ENCODE measurements around the gene SPRY4.
"Not testable (repeated sequence)": the region's sequence is repeated elsewhere in the genome, so short reads cannot be mapped to it uniquely, and the experiment has no call there.

DNA sequence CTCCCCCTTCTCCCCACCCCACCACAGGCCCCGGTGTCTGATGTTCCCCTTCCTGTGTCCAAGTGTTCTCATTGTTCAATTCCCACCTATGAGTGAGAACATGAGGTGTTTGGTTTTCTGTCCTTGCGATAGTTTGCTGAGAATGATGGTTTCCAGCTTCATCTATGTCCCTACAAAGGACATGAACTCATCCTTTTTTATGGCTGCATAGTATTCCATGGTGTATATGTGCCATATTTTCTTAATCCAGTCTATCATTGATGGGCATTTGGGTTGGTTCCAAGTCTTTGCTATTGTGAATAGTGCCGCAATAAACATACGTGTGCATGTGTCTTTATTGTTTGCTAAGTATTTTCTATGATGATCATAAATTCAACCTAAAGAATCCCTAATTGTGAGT, 60.7 kb downstream of the SPRY4 start:
- TF ChIP-seq, protein P1, sequence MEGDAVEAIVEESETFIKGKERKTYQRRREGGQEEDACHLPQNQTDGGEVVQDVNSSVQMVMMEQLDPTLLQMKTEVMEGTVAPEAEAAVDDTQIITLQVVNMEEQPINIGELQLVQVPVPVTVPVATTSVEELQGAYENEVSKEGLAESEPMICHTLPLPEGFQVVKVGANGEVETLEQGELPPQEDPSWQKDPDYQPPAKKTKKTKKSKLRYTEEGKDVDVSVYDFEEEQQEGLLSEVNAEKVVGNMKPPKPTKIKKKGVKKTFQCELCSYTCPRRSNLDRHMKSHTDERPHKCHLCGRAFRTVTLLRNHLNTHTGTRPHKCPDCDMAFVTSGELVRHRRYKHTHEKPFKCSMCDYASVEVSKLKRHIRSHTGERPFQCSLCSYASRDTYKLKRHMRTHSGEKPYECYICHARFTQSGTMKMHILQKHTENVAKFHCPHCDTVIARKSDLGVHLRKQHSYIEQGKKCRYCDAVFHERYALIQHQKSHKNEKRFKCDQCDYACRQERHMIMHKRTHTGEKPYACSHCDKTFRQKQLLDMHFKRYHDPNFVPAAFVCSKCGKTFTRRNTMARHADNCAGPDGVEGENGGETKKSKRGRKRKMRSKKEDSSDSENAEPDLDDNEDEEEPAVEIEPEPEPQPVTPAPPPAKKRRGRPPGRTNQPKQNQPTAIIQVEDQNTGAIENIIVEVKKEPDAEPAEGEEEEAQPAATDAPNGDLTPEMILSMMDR (IDR thresholded peaks at IDR 0.05), result not testable (repeated sequence)
- TF ChIP-seq, protein P2, sequence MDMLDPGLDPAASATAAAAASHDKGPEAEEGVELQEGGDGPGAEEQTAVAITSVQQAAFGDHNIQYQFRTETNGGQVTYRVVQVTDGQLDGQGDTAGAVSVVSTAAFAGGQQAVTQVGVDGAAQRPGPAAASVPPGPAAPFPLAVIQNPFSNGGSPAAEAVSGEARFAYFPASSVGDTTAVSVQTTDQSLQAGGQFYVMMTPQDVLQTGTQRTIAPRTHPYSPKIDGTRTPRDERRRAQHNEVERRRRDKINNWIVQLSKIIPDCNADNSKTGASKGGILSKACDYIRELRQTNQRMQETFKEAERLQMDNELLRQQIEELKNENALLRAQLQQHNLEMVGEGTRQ (CRISPR knock-in tag; IDR thresholded peaks at IDR 0.05), result not testable (repeated sequence)
- not testable (repeated sequence) for TF ChIP-seq CREM (CRISPR knock-in tag; IDR thresholded peaks at IDR 0.05); ZNF263 (CRISPR knock-in tag; IDR thresholded peaks at IDR 0.05; ENCODE audit: low read depth)
- TF ChIP-seq, protein P3, sequence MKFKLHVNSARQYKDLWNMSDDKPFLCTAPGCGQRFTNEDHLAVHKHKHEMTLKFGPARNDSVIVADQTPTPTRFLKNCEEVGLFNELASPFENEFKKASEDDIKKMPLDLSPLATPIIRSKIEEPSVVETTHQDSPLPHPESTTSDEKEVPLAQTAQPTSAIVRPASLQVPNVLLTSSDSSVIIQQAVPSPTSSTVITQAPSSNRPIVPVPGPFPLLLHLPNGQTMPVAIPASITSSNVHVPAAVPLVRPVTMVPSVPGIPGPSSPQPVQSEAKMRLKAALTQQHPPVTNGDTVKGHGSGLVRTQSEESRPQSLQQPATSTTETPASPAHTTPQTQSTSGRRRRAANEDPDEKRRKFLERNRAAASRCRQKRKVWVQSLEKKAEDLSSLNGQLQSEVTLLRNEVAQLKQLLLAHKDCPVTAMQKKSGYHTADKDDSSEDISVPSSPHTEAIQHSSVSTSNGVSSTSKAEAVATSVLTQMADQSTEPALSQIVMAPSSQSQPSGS (CRISPR knock-in tag; IDR thresholded peaks at IDR 0.05; ENCODE audit: borderline replicate concordance, low read depth), result not testable (repeated sequence)

Measured in WTC11 (cell line).